H9 (cell line): ENCODE results near the gene DCUN1D4. TPM values are rescaled to one million over a fixed set of nuclear protein-coding genes. Genes with fewer than 3 reads are reported as not detected.

ENCODE experiments used
- DNase-seq: peaks from one replicate; pipeline ENCODE4 v3.0.0-alpha.2; 2017
- H2AFZ ChIP-seq: one replicate; pipeline ENCODE4 v1.6.1; 2013; ENCODE audit warnings: mild to moderate bottlenecking, low read length, control low read depth, moderate library complexity
- H2AK5ac ChIP-seq: 2 replicates; pipeline ENCODE4 v1.6.1; 2013; ENCODE audit warnings: low read length, control low read depth, mixed read lengths; ENCODE audit not compliant: insufficient read length
- H2BK120ac ChIP-seq: one replicate; pipeline ENCODE4 v1.6.1; 2013; ENCODE audit warnings: low read depth, mild to moderate bottlenecking, low read length, control low read depth, inconsistent platforms; ENCODE audit not compliant: poor library complexity, severe bottlenecking
- H2BK12ac ChIP-seq: 2 replicates; pipeline ENCODE4 v1.6.1; 2013; ENCODE audit warnings: low read length, control low read depth, mixed read lengths, low read depth; ENCODE audit not compliant: insufficient read length
- H2BK15ac ChIP-seq: 2 replicates; pipeline ENCODE4 v1.6.1; 2013; ENCODE audit warnings: low read depth, low read length, control low read depth
- H2BK20ac ChIP-seq: one replicate; pipeline ENCODE4 v1.6.1; 2013; ENCODE audit warnings: low read depth, mild to moderate bottlenecking, low read length, control low read depth, inconsistent platforms; ENCODE audit not compliant: poor library complexity, severe bottlenecking
- H2BK5ac ChIP-seq: 2 replicates; pipeline ENCODE4 v1.6.1; 2013; ENCODE audit warnings: low read length, control low read depth, mixed read lengths; ENCODE audit not compliant: insufficient read length
- H3K14ac ChIP-seq: 2 replicates; pipeline ENCODE4 v1.6.1; 2013; ENCODE audit warnings: low read length, control low read depth; ENCODE audit not compliant: insufficient read depth
- H3K18ac ChIP-seq: 2 replicates; pipeline ENCODE4 v1.6.1; 2013; ENCODE audit warnings: low read depth, mild to moderate bottlenecking, mixed read lengths, low read length, control low read depth; ENCODE audit not compliant: insufficient read length
- H3K23ac ChIP-seq: 2 replicates; pipeline ENCODE4 v1.6.1; 2013; ENCODE audit warnings: low read length, control low read depth, mixed read lengths, low read depth; ENCODE audit not compliant: insufficient read length
- H3K23me2 ChIP-seq: 2 replicates; pipeline ENCODE4 v1.6.1; 2013; ENCODE audit warnings: low read depth, mild to moderate bottlenecking, mixed read lengths, low read length, control low read depth; ENCODE audit not compliant: insufficient read length, poor library complexity, severe bottlenecking
- H3K27ac ChIP-seq: 2 replicates; pipeline ENCODE4 v1.5.1; 2013; ENCODE audit warnings: low read length, control low read depth, mixed read lengths, low read depth; ENCODE audit not compliant: insufficient read length
- H3K27me3 ChIP-seq: 2 replicates; pipeline ENCODE4 v1.6.1; 2013; ENCODE audit warnings: low read length, control low read depth, inconsistent platforms; ENCODE audit not compliant: insufficient read depth
- H3K4ac ChIP-seq: 2 replicates; pipeline ENCODE4 v1.6.1; 2013; ENCODE audit warnings: low read depth, mild to moderate bottlenecking, control low read depth, inconsistent platforms, low read length, moderate library complexity
- H3K4me1 ChIP-seq: 2 replicates; pipeline ENCODE4 v1.6.1; 2013; ENCODE audit warnings: low read length, control low read depth, inconsistent platforms; ENCODE audit not compliant: insufficient read depth
- H3K4me2 ChIP-seq: 2 replicates; pipeline ENCODE4 v1.6.1; 2013; ENCODE audit warnings: low read length, control low read depth, mixed read lengths; ENCODE audit not compliant: insufficient read length, insufficient read depth
- H3K56ac ChIP-seq: 2 replicates; pipeline ENCODE4 v1.6.1; 2013; ENCODE audit warnings: low read depth, mild to moderate bottlenecking, mixed read lengths, low read length, control low read depth; ENCODE audit not compliant: insufficient read length
- H3K79me1 ChIP-seq: 2 replicates; pipeline ENCODE4 v1.6.1; 2013; ENCODE audit warnings: low read depth, mild to moderate bottlenecking, moderate library complexity, low read length, control low read depth, inconsistent platforms; ENCODE audit not compliant: insufficient read depth, poor library complexity, severe bottlenecking
- H3K79me2 ChIP-seq: 2 replicates; pipeline ENCODE4 v1.6.1; 2013; ENCODE audit warnings: low read length, control low read depth, inconsistent platforms; ENCODE audit not compliant: insufficient read depth
- H3K9ac ChIP-seq: 2 replicates; pipeline ENCODE4 v1.6.1; 2013; ENCODE audit warnings: low read length, control low read depth, mixed read lengths; ENCODE audit not compliant: insufficient read length; ENCODE audit errors: extremely low read depth
- H3K9me3 ChIP-seq: one replicate; pipeline ENCODE4 v1.6.1; 2013; ENCODE audit warnings: low read depth, low read length, inconsistent platforms; ENCODE audit not compliant: control insufficient read depth
- H3T11ph ChIP-seq: one replicate; pipeline ENCODE4 v1.6.1; 2013; ENCODE audit warnings: mild to moderate bottlenecking, low read length, control low read depth, inconsistent platforms
- H4K20me1 ChIP-seq: one replicate; pipeline ENCODE4 v1.6.1; 2013; ENCODE audit not compliant: control insufficient read depth, insufficient read length, insufficient read depth
- H4K5ac ChIP-seq: 2 replicates; pipeline ENCODE4 v1.6.1; 2013; ENCODE audit warnings: low read depth, mild to moderate bottlenecking, mixed read lengths, low read length, control low read depth; ENCODE audit not compliant: insufficient read length
- H4K8ac ChIP-seq: replicated peaks from 2 replicates; pipeline ENCODE4 v1.6.1; 2013; ENCODE audit warnings: low read length, control low read depth, mixed read lengths, low read depth; ENCODE audit not compliant: insufficient read length
- H4K91ac ChIP-seq: 2 replicates; pipeline ENCODE4 v1.6.1; 2013; ENCODE audit warnings: low read depth, mild to moderate bottlenecking, moderate library complexity, mixed read lengths, low read length, control low read depth; ENCODE audit not compliant: insufficient read length
- H3K27ac Mint-ChIP-seq, 3 experiments: 2 replicates in 2 of 3; 3 replicates in 1 of 3; pipeline ENCODE4 v1.8.0; 2020 to 2021; ENCODE audit warnings: mixed read lengths in 3 of 3, mild to moderate bottlenecking in 1 of 3, moderate library complexity in 1 of 3
- H3K27me3 Mint-ChIP-seq: 2 replicates; pipeline ENCODE4 v1.8.0; 2021; ENCODE audit warnings: low read depth, mild to moderate bottlenecking, moderate library complexity, mixed read lengths
- H3K36me3 Mint-ChIP-seq, 3 experiments: 2 replicates in 2 of 3; 3 replicates in 1 of 3; pipeline ENCODE4 v1.8.0; 2020 to 2021; ENCODE audit warnings: low read depth in 3 of 3, mixed read lengths in 3 of 3; ENCODE audit not compliant: insufficient read depth in 1 of 3
- H3K4me1 Mint-ChIP-seq, 2 experiments: 2 replicates each; pipeline ENCODE4 v1.8.0; 2020; ENCODE audit warnings: mixed read lengths in 2 of 2
- H3K4me3 Mint-ChIP-seq, 2 experiments: 2 replicates in 1 of 2; 3 replicates in 1 of 2; pipeline ENCODE4 v1.8.0; 2020 to 2021; ENCODE audit warnings: mild to moderate bottlenecking in 2 of 2, mixed read lengths in 2 of 2, moderate library complexity in 1 of 2
- H3K9me3 Mint-ChIP-seq, 2 experiments: 2 replicates in 1 of 2; 3 replicates in 1 of 2; pipeline ENCODE4 v1.8.0; 2020; ENCODE audit warnings: mild to moderate bottlenecking in 2 of 2, mixed read lengths in 2 of 2, moderate library complexity in 1 of 2
- WGBS: extraction: QIAGEN DNeasy Blood & Tissue Kit; methylation state at CpG from one replicate; pipeline ENCODE4 v1.1.7; 2013; ENCODE audit warnings: missing lambda C conversion rate, low lambda C conversion rate, mixed read lengths; ENCODE audit not compliant: insufficient read length; ENCODE audit errors: extremely low coverage; 5-methylcytosine and 5-hydroxymethylcytosine counted together
- total RNA-seq: library from RNA; stranded (reverse); gene quantifications from 2 replicates; pipeline ENCODE4 v1.2.1, GENCODE V29; 2021
- TF ChIP-seq, protein P1 (sequence below): fragments of 200-600 bp; sonication (generic); conservative IDR thresholded peaks from 3 replicates; pipeline ENCODE4 v1.8.0; 2021; ENCODE audit warnings: antibody characterized with exemption, mild to moderate bottlenecking

Gene DCUN1D4
- total RNA-seq, 1 experiment from 2014 or later = 46.7 TPM

GRCh38 chr4:51874551-51874950, 31.6 kb downstream of the DCUN1D4 start:
- Histone ChIP-seq H4K20me1 (no peaks in the 10 kb centered on the region), H3K9me3 (no peaks in the 10 kb centered on the region), H3K79me2 (no peaks in the 10 kb centered on the region), H3K14ac (no peak overlapping the region), H3K4me1 (no peaks in the 10 kb centered on the region), H2BK120ac (no peak overlapping the region), H3K27me3 (no peaks in the 10 kb centered on the region), H2BK20ac (no peak overlapping the region), H3K23ac (no peak overlapping the region), H2BK15ac (no peak overlapping the region), H2AFZ (no peak overlapping the region), H3K79me1 (no peaks in the 10 kb centered on the region), H3K4ac (no peak overlapping the region), H3K9ac (no peak overlapping the region), H3K4me2 (no peak overlapping the region), H4K5ac (no peak overlapping the region), H2BK12ac (no peak overlapping the region), H2AK5ac (no peak overlapping the region), H3K27ac (no peak overlapping the region), H4K8ac (no peak overlapping the region), H3K56ac (no peak overlapping the region), H2BK5ac (no peak overlapping the region), H3K23me2 (no peaks in the 10 kb centered on the region), H4K91ac (no peak overlapping the region), H3T11ph (no peak overlapping the region), H3K18ac (no peak overlapping the region)
- 100% methylated on average over 1 of the region's 6 CpGs for WGBS
- Mint-ChIP-seq H3K4me1 (no peaks in the 10 kb centered on the region), H3K36me3 (peaks cover 48 to 68% (median 54%) of the 10 kb centered on the region in 3 experiments; a peak in 6 of 7 replicates), H3K4me3 (no peak overlapping the region), H3K27ac (no peak overlapping the region), H3K9me3 (no peaks in the 10 kb centered on the region; a peak in 1 of 5 replicates), H3K27me3 (no peaks in the 10 kb centered on the region)
- DNase-seq = no peak
- TF ChIP-seq, protein P1, sequence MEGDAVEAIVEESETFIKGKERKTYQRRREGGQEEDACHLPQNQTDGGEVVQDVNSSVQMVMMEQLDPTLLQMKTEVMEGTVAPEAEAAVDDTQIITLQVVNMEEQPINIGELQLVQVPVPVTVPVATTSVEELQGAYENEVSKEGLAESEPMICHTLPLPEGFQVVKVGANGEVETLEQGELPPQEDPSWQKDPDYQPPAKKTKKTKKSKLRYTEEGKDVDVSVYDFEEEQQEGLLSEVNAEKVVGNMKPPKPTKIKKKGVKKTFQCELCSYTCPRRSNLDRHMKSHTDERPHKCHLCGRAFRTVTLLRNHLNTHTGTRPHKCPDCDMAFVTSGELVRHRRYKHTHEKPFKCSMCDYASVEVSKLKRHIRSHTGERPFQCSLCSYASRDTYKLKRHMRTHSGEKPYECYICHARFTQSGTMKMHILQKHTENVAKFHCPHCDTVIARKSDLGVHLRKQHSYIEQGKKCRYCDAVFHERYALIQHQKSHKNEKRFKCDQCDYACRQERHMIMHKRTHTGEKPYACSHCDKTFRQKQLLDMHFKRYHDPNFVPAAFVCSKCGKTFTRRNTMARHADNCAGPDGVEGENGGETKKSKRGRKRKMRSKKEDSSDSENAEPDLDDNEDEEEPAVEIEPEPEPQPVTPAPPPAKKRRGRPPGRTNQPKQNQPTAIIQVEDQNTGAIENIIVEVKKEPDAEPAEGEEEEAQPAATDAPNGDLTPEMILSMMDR = no peak
